ENCODE measurements around the gene CRACR2A.

Gene CRACR2A

GRCh38 chr12:3646561-3647241 lies 106.2 kb downstream of the CRACR2A start:
- no peak for DNase-seq

- no peak for DNase-seq
These were observed 107.8 kb downstream of the CRACR2A start for GRCh38 chr12:3645091-3645490.

- no peak for DNase-seq
These were observed 108.8 kb downstream of the CRACR2A start for GRCh38 chr12:3644104-3644503.

- DNase-seq: no peak
These were observed 111.4 kb downstream of the CRACR2A start for GRCh38 chr12:3641428-3642018.

GRCh38 chr12:3636328-3636727 lies 116.6 kb downstream of the CRACR2A start:
- no peak for DNase-seq

- no peak for DNase-seq
These were observed 118.6 kb downstream of the CRACR2A start for GRCh38 chr12:3634348-3634747.

- DNase-seq: no peak
These were observed 119.5 kb downstream of the CRACR2A start for GRCh38 chr12:3633396-3633795.

GRCh38 chr12:3632754-3633153 lies 120.2 kb downstream of the CRACR2A start:
- DNase-seq: no peak

GRCh38 chr12:3632256-3632655 lies 120.7 kb downstream of the CRACR2A start:
- DNase-seq: no peak

GRCh38 chr12:3631759-3632158 lies 121.2 kb downstream of the CRACR2A start:
- DNase-seq: no peak

GRCh38 chr12:3631272-3631637 lies 121.7 kb downstream of the CRACR2A start:
- DNase-seq: no peak

- no peak for DNase-seq
These were observed 122.2 kb downstream of the CRACR2A start for GRCh38 chr12:3630621-3631271.

GRCh38 chr12:3630111-3630510 lies 122.8 kb downstream of the CRACR2A start:
- DNase-seq: no peak

- DNase-seq: no peak
These were observed 123.7 kb downstream of the CRACR2A start for GRCh38 chr12:3629057-3629830.

GRCh38 chr12:3628629-3629028 lies 124.3 kb downstream of the CRACR2A start:
- DNase-seq: no peak

GRCh38 chr12:3627336-3627735 lies 125.6 kb downstream of the CRACR2A start:
- no peak for DNase-seq

GRCh38 chr12:3624273-3624672 lies 128.6 kb downstream of the CRACR2A start:
- no peak for DNase-seq

GRCh38 chr12:3622822-3623690 lies 129.9 kb downstream of the CRACR2A start:
- DNase-seq: no peak

GRCh38 chr12:3622021-3622821 lies 130.7 kb downstream of the CRACR2A start:
- no peak for DNase-seq

- DNase-seq: no peak
These were observed 132.1 kb downstream of the CRACR2A start for GRCh38 chr12:3620856-3621255.

- no peak for DNase-seq
These were observed 135.3 kb downstream of the CRACR2A start for GRCh38 chr12:3617565-3617964.

- no peak for DNase-seq
These were observed 137.0 kb downstream of the CRACR2A start for GRCh38 chr12:3615862-3616261.
